Measurements from ENCODE around the gene RAC2.

The RAC2 gene

DNA sequence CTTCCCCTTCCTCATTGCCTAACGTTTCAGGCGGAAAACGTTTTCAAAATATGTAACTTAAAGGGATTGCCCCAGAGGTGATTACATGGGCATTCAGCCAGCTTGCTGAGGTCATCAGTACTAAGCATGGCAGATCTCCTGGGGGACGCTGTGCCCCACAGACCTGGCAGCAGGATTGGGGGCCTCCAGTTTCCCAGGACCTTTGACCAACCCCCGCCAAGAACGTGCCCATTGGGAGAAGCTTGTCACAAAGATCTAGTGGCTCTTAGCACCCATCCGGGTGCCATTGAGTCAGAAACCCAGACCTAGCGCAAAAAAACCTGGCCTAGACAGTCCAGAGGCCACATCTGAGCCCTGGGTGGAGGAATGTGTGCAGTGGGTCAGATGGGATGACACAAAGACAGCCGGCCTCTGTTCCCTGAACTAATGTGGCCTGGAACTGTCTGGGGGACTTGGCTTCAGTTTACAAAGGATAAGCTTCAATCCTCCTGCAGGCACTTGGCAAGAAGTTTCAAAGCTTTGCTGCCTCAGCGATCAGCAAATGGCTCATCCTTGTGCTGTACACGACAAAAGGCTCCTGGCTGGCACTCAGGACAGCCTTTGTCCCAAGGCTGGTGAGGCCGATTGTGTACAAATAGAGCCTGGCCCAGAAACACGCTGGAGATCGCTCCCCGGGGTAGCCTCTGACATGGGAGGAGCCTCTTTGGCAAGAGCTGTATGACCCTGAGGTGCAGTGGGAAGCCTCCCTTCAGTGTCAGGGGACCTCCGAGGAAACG is 65.5 kb downstream of the RAC2 start:
- no peak for TF ChIP-seq CTCF (IDR thresholded peaks at IDR 0.05; ENCODE audit: low read depth, low read length)
- no peak for DNase-seq (ENCODE audit: extremely low read depth, low read depth)

GRCh38 chr22:37177755-37178154 is 66.3 kb downstream of the RAC2 start:
- no peak for TF ChIP-seq CTCF (IDR thresholded peaks at IDR 0.05; ENCODE audit: low read depth, low read length)
- DNase-seq (ENCODE audit: extremely low read depth, low read depth), result no peak

DNA sequence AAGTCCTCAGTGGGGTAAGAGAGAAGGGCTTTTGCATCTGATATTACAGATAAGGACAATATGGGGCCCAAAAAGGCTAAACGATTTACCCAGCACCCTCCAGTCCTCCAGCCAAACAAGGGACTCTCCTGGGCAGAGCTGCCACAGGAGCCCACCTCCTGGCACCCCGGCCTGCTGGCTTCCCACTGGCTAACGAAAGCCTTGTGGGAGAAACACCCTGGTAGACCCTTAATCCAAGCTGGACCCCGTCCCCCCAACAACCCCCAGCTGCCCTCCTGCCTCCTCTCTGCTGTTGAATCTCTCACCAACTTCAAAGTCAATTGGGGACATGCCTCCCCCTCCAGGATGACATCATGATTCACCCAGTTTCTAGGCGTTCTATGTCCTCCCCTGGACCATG is 66.8 kb downstream of the RAC2 start:
- no peak for TF ChIP-seq CTCF (IDR thresholded peaks at IDR 0.05; ENCODE audit: low read depth, low read length)
- DNase-seq (ENCODE audit: extremely low read depth, low read depth), result no peak

GRCh38 chr22:37176464-37177061 is 67.5 kb downstream of the RAC2 start:
- no peak for DNase-seq (ENCODE audit: extremely low read depth, low read depth)
- no peak for TF ChIP-seq CTCF (IDR thresholded peaks at IDR 0.05; ENCODE audit: low read depth, low read length)

GRCh38 chr22:37175414-37176281 is 68.4 kb downstream of the RAC2 start:
- TF ChIP-seq CTCF (IDR thresholded peaks at IDR 0.05; ENCODE audit: low read depth, low read length), result no peak
- no peak for DNase-seq (ENCODE audit: extremely low read depth, low read depth)

Measured in AG09319 (cell line).